T-helper 1 cell treated with Interleukin-12 subunit alpha and Interleukin-12 subunit beta and Interleukin-4 antibody, amounts not matched to agents 30 ng/mL and 1 ng/mL, for 36 hours (primary cell): ENCODE data around the gene MOV10L1. TPM values are rescaled to one million over a fixed set of nuclear protein-coding genes. Genes with fewer than 3 reads are reported as not detected.

ENCODE experiments used
- intact Hi-C: fragments of 100-400 bp; cut with micrococcal nuclease; formaldehyde crosslinking; loops from one replicate; pipeline ENCODE4 v1.15.1; 2024
- total RNA-seq: library from RNA; stranded (reverse); gene quantifications from 2 replicates; pipeline ENCODE4 v1.2.3, GENCODE V29; 2022

The MOV10L1 gene
- total RNA-seq, 1 donor from 2014 or later = not detected

DNA sequence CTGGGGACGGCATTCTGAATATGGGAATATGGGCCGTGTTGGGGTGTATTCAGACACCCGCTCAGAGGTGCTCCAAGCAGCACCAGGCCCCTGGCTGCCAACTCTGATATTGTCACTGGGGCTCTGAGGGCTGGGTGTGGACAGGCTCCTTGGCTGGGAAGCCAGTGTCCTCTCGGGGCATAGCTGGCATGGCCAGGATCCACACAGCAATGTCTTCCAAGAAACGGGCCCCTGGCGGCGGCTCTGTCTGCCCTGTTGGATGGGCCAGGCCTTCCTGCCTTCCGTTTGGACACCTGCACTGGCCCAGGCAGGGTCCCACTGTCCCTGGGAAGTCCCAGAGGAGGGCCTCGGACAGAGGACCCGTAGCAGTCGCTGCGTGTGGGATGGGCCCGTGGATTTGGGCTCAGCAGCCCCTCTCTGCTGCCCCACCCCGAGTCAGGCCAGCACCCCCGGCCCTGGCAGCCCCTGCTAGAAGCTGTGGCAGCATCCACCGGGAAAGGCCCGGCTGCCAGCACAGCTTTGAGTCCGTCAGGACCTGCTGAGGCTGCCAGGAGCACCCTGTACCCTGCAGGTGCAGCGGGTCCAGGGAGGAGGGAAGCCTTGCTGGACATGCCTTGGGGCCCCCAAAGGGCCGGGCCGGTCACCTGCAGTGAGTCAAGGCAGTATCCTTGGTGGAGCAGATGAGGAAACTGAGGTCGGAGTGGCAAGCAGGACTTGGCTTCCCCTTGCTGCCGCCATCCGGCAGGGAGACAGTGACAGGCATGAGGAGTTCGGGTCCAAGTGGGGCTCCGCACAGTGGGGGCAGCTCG lies 84.8 kb downstream of the MOV10L1 start:
- intact Hi-C loops = no loop called here

GRCh38 chr22:50175191-50175461 lies 85.3 kb downstream of the MOV10L1 start:
- intact Hi-C loops = no loop called here

DNA sequence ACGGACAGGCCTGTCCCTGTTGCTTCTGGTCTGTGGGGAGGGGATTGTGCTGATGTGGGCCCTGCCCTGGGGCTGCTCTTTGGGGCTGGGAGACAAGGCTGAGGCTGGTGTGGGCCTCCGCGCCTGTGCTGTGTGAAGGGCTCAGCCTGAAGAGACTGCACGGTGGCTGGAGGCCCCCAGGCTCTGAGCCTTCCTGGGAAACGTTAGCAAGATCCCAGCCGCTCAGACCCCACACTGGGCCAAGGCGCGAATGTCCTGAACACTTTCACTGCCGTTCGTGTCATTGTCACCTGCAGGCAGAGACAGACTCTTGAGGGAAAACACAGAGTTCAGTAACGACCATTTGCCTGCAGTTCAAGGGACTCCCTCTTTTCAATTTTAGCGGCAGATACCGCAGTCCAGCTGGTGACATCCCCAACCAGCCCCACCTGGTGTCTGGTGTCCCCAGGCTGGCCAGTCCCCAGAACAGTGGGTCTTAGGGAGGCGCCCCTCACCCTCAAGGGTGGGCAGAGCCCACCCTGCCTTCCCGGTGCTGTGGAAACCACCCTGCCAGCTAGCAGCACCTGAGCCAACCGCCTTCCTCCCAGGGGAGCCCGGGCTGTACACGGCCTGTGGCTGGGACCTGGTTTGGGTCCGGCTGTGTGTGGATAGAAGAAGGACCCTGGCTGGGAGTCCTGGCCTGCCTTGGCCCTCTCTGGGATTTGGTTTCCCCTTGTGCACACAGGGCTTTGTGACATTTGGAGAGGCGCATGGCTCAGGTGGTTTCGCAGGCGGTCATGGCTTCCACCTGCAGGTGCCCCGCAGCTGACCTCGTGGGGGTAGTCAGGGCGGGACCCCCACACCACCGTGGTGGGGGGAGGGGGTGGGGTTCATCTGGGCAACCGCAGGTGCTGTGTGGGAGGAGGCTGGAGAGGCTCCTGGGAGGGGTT lies 86.4 kb downstream of the MOV10L1 start:
- intact Hi-C loops = no loop called here

DNA sequence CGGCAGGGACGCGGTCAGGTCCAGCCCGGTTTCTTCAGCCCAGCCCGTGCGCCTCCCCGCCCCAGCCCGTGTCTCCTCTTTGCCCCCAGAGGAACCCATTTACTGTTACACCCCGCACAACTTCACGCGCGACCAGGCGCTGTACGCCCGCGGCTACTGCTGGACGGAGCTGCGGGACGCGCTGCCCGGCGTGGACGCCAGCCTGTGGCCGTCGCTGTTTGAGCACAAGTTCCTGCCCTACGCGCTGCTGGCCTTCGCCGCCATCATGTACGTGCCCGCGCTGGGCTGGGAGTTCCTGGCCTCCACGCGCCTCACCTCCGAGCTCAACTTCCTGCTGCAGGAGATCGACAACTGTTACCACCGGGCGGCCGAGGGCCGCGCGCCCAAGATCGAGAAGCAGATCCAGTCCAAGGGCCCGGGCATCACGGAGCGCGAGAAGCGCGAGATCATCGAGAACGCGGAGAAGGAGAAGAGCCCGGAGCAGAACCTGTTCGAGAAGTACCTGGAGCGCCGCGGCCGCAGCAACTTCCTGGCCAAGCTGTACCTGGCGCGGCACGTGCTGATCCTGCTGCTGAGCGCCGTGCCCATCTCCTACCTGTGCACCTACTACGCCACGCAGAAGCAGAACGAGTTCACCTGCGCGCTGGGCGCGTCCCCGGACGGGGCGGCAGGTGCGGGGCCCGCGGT lies 87.2 kb downstream of the MOV10L1 start:
- intact Hi-C loops = no loop called here

DNA sequence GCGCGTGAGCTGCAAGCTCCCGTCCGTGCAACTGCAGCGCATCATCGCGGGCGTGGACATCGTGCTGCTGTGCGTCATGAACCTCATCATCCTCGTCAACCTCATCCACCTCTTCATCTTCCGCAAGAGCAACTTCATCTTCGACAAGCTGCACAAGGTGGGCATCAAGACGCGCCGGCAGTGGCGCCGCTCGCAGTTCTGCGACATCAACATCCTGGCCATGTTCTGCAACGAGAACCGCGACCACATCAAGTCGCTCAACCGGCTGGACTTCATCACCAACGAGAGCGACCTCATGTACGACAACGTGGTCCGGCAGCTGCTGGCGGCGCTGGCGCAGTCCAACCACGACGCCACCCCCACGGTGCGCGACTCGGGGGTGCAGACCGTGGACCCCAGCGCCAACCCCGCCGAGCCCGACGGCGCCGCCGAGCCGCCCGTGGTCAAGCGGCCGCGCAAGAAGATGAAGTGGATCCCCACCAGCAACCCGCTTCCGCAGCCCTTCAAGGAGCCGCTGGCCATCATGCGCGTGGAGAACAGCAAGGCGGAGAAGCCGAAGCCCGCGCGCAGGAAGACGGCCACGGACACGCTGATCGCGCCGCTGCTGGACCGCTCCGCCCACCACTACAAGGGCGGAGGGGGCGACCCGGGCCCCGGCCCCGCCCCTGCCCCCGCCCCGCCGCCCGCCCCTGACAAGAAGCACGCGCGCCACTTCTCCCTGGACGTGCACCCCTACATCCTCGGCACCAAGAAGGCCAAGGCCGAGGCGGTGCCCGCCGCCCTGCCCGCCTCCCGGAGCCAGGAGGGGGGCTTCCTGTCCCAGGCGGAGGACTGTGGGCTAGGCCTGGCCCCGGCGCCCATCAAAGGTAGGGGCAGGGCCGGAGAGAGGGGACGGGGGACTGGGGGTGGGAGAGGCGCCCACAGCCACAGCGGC lies 88.0 kb downstream of the MOV10L1 start:
- intact Hi-C loops = no loop called here

DNA sequence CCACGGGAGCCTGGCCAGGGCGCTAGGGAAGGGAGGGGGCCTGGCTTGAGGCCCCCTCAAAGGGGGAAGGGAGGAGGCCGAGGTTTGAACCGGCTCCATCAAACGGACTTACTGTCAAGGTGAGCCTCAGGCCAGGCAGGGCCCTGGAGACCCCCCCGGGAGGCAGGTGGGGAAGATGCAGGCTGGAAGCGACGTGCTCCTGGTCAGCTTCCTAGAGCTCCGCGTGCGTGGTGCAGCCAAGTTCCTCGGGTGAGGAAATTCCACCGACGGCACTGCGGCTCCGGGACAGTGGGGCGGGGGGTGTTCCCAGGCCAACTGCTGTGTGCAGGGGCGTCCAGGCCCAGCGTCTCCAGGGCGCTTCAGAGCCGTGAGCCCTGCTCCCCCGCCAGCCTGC lies 88.7 kb downstream of the MOV10L1 start:
- intact Hi-C loops = no loop called here

- intact Hi-C loops = no loop called here
Observed at GRCh38 chr22:50178871-50179869, 89.4 kb downstream of the MOV10L1 start.

DNA sequence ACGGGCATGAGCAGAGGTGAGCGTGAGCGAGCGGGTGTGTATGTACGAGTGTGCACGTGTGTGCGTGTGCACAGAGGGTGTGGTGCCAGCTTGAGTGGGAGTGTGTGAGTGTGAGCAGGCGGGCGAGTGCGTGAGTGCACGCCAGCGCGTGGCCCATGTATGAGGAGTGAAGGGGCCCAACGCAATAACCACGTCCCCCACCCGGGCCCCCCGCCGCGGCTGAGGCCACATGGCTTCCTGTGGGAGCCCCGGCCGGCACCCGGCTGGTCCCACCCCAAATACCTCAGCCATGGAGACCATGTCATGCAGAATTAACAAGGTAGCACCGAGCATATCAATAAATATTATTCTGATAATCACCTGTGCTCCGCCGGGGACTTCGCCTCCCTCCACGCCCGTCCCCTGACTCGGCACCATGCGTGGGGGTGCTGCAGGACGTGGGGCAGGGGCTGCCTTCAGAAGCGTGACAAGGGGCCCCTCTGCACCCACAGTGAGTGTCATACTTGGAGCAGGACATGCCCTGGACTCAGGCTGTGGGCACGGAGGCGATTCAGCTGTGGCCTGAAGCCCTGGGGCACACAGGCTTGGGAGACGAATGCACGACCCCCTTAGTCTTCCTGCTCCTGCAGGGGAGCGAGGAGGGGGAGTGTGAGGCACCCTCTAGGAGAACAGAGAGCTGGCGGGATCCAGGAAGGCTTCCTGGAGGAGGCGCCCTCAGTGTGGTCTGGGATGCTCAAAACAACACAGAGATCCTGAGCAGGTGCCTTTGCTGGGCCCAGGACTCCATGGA lies 90.3 kb downstream of the MOV10L1 start:
- intact Hi-C loops = no loop called here

DNA sequence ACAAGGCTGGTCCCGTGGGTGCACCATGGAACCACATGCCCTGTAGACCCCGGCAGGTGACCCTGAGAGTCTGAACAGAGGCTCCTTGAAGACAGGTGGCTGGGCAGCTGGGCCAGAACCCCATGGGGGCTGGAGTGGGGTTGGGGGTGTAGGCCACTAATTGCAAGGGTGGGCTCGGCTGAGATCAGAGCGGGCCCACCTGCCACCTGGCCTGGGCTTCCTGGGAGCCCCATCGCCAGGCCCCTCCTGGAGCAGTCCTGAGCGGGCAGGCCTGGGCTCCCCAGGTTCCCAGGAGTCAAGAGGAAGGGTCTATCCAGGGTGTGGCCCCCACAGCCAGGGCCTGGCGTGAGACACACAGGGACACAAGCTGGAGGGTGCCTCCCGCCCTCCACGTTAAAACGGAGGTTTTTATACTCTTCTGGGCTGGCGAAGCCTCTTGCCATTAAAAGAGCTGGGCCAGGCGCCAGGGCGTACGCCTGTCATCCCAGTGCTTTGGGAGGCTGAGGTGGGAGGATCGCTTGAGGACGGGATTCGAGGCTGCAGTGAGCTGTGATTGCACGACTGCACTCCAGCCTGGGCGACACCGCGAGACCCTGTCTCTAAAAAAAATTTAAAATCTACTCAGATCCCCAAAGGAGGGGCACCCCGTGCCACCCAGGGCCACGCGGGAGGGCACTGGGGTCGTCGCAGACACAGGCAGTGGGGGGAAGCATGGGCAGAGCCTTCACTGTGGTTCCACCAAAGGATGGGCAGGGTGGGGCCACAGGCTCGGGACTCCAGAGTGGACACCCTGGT lies 91.1 kb downstream of the MOV10L1 start:
- intact Hi-C loops = no loop called here

- intact Hi-C loops = no loop called here
Observed at GRCh38 chr22:50182176-50183081, 92.6 kb downstream of the MOV10L1 start.

DNA sequence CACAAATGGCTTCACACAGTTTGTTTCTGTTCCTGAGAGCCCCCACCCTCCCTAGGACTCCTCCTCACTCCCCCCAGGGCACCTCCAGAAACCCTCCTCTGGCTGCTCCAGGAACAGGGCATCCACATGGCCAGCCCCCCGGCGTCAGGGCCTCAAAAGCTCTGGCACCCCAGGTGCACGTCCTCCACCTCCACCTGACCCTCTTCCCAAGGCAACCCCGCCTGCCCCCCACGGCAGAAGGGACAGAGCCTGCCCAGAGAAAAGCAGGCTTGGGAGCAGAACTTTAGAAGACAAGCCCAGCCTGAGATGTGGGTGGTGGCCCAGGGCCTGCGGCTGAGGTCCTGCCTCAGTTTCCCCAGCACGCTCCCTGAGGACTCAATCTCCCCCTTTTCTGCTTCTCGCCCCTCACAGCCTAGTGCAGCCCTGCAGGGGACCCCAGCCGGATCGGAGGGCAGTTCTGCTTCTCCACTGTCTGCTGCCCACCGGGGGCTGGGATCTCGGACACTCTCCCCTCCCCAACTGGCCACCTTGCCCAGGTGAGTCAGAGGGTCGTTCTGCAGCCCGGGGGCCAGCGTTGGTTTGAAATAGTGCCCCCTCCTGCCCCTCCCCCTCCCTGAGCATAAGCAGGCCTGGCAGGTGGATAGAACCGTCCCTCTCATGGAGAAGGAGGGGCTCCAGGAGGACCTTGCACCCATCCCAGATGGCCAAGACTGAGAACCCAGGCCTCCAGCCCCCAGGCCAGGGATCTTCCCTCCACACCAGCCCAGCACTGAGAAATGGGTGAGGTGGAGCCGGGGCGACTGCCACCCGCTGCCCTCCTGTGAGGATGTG lies 93.5 kb downstream of the MOV10L1 start:
- intact Hi-C loops = no loop called here

GRCh38 chr22:50184004-50184901 lies 94.4 kb downstream of the MOV10L1 start:
- intact Hi-C loops = loop anchor here (2.0 kb wide), 2 partner anchors 17 to 77 kb away; partner anchors contain the start of gene SELENOO

GRCh38 chr22:50184902-50185374 lies 95.1 kb downstream of the MOV10L1 start:
- intact Hi-C loops = loop anchor here (2.0 to 5.0 kb wide), 3 partner anchors 16 to 348 kb away; partner anchors contain the start of gene SELENOO

DNA sequence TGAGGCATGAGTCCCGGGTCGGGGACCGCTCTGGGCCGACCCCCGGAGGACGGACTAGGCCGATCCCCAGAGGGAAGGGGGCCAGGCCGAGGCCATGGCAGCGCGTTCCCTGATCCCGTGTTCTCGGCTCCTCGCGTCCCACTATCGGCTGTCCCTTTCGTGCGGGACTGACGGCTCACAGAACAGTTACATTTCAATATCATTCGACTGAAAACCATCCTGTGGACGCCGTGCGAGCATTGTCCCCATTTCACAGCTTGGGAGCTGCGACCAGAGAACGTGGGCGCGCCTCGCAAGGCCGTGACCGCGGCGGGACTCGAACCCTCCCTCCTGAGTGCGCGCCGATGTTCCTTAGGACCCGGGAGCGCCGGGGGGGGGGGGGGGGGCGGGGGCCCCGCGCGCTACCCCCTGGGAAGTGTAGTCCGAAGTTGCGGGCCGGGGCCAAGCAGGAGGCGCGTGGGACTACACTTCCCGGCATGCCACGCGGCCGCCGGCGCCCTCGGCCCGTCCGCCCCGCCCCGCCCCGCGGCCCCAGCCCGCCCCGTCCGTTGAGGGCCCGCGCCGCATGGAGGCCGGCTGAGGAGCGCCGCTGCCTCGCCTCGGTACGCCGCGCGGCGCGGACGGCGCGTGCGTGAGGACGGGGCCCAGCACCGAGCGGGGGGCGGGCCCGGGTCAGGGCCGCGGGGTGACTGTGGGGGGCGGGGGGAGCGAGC lies 95.7 kb downstream of the MOV10L1 start, which contains the start of gene TRABD:
Gene TRABD (plus strand): TSS at position 539 of the 713 bp plus-strand sequence. CDS start 7,148 bp downstream, outside the sequence.
- intact Hi-C loops = loop anchor here (2.0 to 5.0 kb wide), 3 partner anchors 15 to 348 kb away; partner anchors contain the start of gene SELENOO
